HEK293T (cell line): Measurements from ENCODE around the gene PIN1.

Source experiments
- BHLHE40 ChIP-seq: fragments of 450-650 bp; IDR thresholded peaks from 2 replicates; pipeline ENCODE4 v1.6.1; 2016; ENCODE audit warnings: mild to moderate bottlenecking, moderate library complexity, borderline replicate concordance
- CTBP1 ChIP-seq: fragments of 450-650 bp; IDR thresholded peaks from 2 replicates; pipeline ENCODE4 v1.6.1; 2016; ENCODE audit warnings: borderline replicate concordance
- FOXA1 ChIP-seq: fragments of 450-650 bp; IDR thresholded peaks from 2 replicates; pipeline ENCODE4 v1.6.1; 2016; ENCODE audit warnings: mild to moderate bottlenecking
- FOXK2 ChIP-seq: fragments of 450-650 bp; IDR thresholded peaks from 2 replicates; pipeline ENCODE4 v1.6.1; 2016; ENCODE audit warnings: mild to moderate bottlenecking
- LEF1 ChIP-seq: fragments of 450-650 bp; IDR thresholded peaks from 2 replicates; pipeline ENCODE4 v1.6.1; 2017; ENCODE audit warnings: mild to moderate bottlenecking, borderline replicate concordance
- NFRKB ChIP-seq: fragments of 450-650 bp; IDR thresholded peaks from 2 replicates; pipeline ENCODE4 v1.6.1; 2016; ENCODE audit warnings: mild to moderate bottlenecking, moderate library complexity
- SUZ12 ChIP-seq: fragments of 450-650 bp; IDR thresholded peaks from 2 replicates; pipeline ENCODE4 v1.6.1; 2016; ENCODE audit warnings: mild to moderate bottlenecking
- TARDBP ChIP-seq: fragments of 450-650 bp; IDR thresholded peaks from 2 replicates; pipeline ENCODE4 v1.6.1; 2016
- ZNF384 ChIP-seq: fragments of 450-650 bp; IDR thresholded peaks from 2 replicates; pipeline ENCODE4 v1.6.1; 2016

GRCh38 chr19:9797871-9798270 lies 37.2 kb upstream of the PIN1 start:
- TF ChIP-seq TARDBP (no peak), NFRKB (no peak), SUZ12 (no peak), FOXA1 (no peak), FOXK2 (no peak), ZNF384 (no peak), LEF1 (no peak), BHLHE40 (no peak), CTBP1 (no peak)
